Keratinocyte (primary cell): ENCODE measurements around the gene NR2E3.

Experiments used
- CTCF ChIP-seq, 3 experiments: IDR thresholded peaks in 1 of 3; conservative IDR thresholded peaks in 1 of 3; optimal IDR thresholded peaks in 1 of 3; 2 replicates in 2 of 3; 3 replicates in 1 of 3; pipeline versions ENCODE3 to v1.5.1; 2011; ENCODE audit warnings: low read length in 3 of 3, mild to moderate bottlenecking in 3 of 3, moderate library complexity in 2 of 3, control low read depth in 1 of 3, inconsistent platforms in 1 of 3; ENCODE audit not compliant: insufficient read depth in 2 of 3; ENCODE audit errors: extremely low read depth in 1 of 3
- EZH2 ChIP-seq: IDR thresholded peaks from one replicate; pipeline ENCODE4 v1.6.1; 2012; ENCODE audit warnings: inconsistent platforms, mild to moderate bottlenecking, low read length, moderate library complexity

- TF ChIP-seq CTCF (optimal IDR thresholded peaks at IDR 0.05 in 1 of 3, IDR thresholded peaks at IDR 0.05 in 1 of 3, conservative IDR thresholded peaks at IDR 0.05 in 1 of 3; ENCODE audit: extremely low read depth in 1 of 3, insufficient read depth in 2 of 3, low read length in 3 of 3): no peak
- TF ChIP-seq EZH2: no peak
Measured at GRCh38 chr15:71809346-71809745, 1.0 kb upstream of the NR2E3 start.
